Activated naive CD4-positive, alpha-beta T cell treated with anti-CD3 and anti-CD28 coated beads, Interleukin-2, amount 50 U/mL, for 24 hours (primary cell): ENCODE data around the gene SYDE1.
"Not testable (repeated sequence)": the region's sequence is repeated elsewhere in the genome, so short reads cannot be mapped to it uniquely, and the experiment has no call there.

Experiments
- H3K27ac Mint-ChIP-seq: one replicate; pipeline ENCODE4 v1.8.0; 2021; ENCODE audit warnings: mild to moderate bottlenecking, mixed read lengths
- H3K27me3 Mint-ChIP-seq: one replicate; pipeline ENCODE4 v1.8.0; 2021; ENCODE audit warnings: mixed read lengths
- H3K36me3 Mint-ChIP-seq: one replicate; pipeline ENCODE4 v1.8.0; 2021; ENCODE audit warnings: mixed read lengths
- H3K4me1 Mint-ChIP-seq: one replicate; pipeline ENCODE4 v1.8.0; 2021; ENCODE audit warnings: mixed read lengths
- H3K4me3 Mint-ChIP-seq: one replicate; pipeline ENCODE4 v1.8.0; 2021; ENCODE audit warnings: mild to moderate bottlenecking, mixed read lengths
- H3K9me3 Mint-ChIP-seq: one replicate; pipeline ENCODE4 v1.8.0; 2021; ENCODE audit warnings: mixed read lengths

The SYDE1 gene, protein sequence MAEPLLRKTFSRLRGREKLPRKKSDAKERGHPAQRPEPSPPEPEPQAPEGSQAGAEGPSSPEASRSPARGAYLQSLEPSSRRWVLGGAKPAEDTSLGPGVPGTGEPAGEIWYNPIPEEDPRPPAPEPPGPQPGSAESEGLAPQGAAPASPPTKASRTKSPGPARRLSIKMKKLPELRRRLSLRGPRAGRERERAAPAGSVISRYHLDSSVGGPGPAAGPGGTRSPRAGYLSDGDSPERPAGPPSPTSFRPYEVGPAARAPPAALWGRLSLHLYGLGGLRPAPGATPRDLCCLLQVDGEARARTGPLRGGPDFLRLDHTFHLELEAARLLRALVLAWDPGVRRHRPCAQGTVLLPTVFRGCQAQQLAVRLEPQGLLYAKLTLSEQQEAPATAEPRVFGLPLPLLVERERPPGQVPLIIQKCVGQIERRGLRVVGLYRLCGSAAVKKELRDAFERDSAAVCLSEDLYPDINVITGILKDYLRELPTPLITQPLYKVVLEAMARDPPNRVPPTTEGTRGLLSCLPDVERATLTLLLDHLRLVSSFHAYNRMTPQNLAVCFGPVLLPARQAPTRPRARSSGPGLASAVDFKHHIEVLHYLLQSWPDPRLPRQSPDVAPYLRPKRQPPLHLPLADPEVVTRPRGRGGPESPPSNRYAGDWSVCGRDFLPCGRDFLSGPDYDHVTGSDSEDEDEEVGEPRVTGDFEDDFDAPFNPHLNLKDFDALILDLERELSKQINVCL

DNA sequence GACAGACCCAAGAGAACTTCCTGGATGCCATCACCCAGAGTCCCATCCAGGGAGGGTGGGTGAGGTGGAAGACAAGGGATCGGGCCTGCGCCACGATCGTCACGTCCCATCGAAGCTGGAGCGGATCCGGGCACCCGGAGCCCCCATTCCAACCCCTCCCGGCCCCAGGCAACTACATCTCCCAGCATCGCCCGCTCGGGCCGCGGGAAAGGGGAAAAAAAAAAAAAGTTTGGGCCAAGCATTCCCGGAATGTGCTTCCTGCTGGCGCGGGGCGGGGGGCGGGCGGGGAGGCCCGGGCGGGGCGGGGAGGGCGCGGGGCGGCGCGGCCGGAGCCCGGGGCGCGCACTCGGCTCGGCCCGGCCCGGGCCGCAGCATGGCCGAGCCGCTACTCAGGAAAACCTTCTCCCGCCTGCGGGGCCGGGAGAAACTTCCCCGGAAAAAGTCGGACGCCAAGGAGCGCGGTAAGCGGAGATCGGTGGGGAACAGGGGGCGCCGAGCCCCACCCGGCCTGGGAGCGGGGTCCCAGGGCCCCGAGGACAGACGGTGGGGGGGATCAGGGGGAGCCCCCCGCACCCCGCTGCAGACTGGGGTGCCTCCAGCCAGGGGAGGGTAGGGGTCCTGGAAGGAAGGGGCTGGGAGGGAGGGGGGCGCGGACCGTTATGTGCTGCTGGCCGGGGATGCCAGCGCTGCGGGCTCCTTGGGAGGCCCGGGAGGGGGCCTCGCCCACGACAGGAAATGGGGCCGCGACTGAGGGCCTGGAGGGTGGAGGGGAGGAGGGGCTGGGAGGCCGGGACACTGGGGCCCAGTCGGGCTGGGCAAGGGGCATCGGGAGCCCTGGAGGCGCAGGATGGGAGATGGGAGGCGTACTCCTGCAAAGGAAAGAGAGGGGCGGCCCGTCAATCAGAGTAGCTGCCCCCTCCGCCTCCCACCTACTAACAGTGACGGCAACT is at the start of gene SYDE1:
Gene SYDE1 (plus strand): TSS at position 341 of the 950 bp plus-strand sequence. CDS start 33 bp downstream, at position 374.
- peaks cover 8% of the 10 kb centered on the region for H3K36me3 Mint-ChIP-seq
- peak within 1 kb of the TSS; percentile 87 for H3K4me3 Mint-ChIP-seq
- H3K27ac Mint-ChIP-seq, result peak within 1 kb of the TSS; percentile 23
- peaks cover 11% of the 10 kb centered on the region for H3K27me3 Mint-ChIP-seq
- H3K9me3 Mint-ChIP-seq, result no peaks in the 10 kb centered on the region
- peaks cover 20% of the 10 kb centered on the region for H3K4me1 Mint-ChIP-seq

DNA sequence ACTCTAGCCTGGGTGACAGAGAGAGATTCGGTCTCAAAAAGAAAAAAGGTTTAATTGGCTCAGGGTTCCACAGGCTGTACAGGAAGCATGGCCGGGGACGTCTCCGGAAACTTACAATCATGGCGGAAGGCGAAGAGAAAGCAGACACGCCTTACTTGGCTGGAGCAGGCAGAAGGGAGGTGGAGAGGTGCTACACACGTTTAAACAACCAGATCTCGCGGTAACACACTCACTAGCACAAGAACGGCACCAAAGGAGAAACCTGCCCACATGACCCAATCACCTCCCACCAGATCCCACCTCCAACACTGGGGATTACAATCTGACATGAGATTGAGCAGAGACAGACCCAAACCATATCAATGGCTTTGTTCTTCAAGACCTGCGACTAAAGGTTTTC is 45.2 kb upstream of the SYDE1 start:
- Mint-ChIP-seq H3K4me3 (no peak overlapping the region), H3K27ac (no peak overlapping the region), H3K36me3 (no peaks in the 10 kb centered on the region), H3K9me3 (peaks cover 6% of the 10 kb centered on the region), H3K4me1 (no peaks in the 10 kb centered on the region), H3K27me3 (peaks cover 24% of the 10 kb centered on the region)

DNA sequence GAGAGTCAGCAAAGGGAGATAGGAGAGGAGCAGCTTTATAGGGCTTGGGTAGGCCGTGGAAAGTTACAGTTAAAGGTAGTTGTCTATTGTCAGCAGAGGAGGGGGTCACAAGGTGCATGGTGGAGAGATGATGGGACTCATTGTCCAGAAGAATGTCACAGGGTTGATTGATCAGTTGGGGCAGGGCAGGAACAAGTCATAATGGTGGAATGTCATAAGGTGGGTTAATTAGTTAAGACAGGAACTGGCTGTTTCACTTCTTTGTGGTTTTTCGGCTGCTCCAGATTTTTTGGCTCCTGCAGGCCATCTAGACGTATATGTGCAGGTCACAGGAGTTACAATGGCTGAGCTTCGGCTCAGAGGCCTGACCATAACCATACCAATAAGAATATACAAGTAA is 36.8 kb upstream of the SYDE1 start:
- not testable (repeated sequence) for H3K27ac Mint-ChIP-seq, H3K27me3 Mint-ChIP-seq, H3K9me3 Mint-ChIP-seq, H3K4me3 Mint-ChIP-seq, H3K36me3 Mint-ChIP-seq, H3K4me1 Mint-ChIP-seq

DNA sequence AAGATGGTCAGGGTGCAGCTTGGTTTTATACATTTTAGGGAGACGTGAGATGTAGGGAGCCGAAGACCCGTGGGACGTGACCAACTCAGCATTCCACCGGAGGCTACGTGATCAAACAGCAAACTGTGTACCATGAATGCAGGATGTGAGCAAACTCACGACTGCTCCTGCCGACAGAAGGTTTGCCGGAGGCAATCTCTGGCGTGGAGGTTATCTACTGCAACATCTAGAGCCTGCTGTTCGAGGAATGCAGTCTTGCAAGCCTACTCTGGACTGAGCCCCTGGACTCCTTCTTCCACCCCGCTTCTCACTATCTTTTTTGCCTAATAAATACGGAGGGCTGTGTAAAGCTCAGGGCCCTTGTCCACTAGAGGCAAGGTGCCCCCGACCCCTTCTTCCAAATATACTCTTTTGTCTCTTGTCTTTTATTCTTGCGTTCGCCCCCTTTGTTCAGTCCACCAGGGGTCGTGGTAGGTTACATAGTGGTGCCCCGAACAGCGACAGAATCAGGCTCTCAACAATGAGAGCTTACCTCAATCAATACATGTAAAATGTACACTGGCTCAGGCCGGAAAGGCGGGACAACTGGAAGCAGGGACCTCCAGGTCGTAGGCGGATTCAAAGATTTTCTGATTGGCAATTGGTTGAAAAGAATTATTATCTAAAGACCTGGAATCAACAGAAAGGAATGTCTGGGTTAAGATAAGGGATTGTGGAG is 34.1 kb upstream of the SYDE1 start:
- H3K4me3 Mint-ChIP-seq, result no peak overlapping the region
- no peaks in the 10 kb centered on the region for H3K36me3 Mint-ChIP-seq
- H3K4me1 Mint-ChIP-seq, result no peaks in the 10 kb centered on the region
- H3K27ac Mint-ChIP-seq, result no peak overlapping the region
- no peaks in the 10 kb centered on the region for H3K9me3 Mint-ChIP-seq
- H3K27me3 Mint-ChIP-seq, result no peaks in the 10 kb centered on the region

DNA sequence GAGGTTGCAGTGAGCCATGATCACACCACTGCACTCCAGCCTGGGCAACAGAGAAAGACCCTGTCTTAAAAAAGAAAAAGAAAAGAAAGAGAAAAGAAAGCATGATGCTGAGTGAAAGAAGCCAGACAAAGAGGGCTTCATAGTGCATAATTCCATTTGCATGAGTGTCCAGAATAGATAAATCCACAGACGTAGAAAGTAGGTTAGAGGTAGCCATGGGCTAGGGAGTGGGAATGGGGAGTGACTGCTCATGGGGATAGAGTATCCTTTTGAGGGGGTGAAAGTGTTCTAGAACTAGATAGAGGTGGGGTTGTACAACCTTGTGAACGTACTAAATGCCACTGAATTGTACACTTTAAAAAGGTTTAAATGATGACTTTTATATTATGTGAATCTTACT is 32.8 kb upstream of the SYDE1 start:
- H3K27me3 Mint-ChIP-seq, result peaks cover 2% of the 10 kb centered on the region
- H3K4me1 Mint-ChIP-seq, result no peaks in the 10 kb centered on the region
- H3K9me3 Mint-ChIP-seq, result no peaks in the 10 kb centered on the region
- H3K36me3 Mint-ChIP-seq, result no peaks in the 10 kb centered on the region
- no peak overlapping the region for H3K4me3 Mint-ChIP-seq
- no peak overlapping the region for H3K27ac Mint-ChIP-seq

DNA sequence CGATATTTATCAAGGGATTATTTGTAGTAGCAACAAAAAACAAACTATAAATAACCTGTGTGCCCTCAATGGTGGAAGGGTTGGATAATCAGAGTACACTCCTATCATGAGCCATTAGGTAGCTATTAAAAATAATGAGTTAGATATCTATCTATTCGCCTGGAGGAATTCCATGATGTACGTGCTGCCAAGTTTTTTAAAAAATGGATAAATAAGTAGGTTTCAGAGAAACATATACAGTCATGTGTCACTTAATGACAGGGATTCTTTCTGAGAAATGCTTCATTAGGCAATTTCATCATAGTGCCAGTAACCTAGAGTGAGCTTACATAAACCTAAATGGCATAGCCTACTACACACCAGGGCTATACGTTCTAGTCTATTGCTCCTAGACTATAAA is 31.4 kb upstream of the SYDE1 start:
- H3K4me1 Mint-ChIP-seq, result no peaks in the 10 kb centered on the region
- H3K27ac Mint-ChIP-seq, result no peak overlapping the region
- no peaks in the 10 kb centered on the region for H3K36me3 Mint-ChIP-seq
- no peaks in the 10 kb centered on the region for H3K9me3 Mint-ChIP-seq
- peaks cover 2% of the 10 kb centered on the region for H3K27me3 Mint-ChIP-seq
- H3K4me3 Mint-ChIP-seq, result no peak overlapping the region

DNA sequence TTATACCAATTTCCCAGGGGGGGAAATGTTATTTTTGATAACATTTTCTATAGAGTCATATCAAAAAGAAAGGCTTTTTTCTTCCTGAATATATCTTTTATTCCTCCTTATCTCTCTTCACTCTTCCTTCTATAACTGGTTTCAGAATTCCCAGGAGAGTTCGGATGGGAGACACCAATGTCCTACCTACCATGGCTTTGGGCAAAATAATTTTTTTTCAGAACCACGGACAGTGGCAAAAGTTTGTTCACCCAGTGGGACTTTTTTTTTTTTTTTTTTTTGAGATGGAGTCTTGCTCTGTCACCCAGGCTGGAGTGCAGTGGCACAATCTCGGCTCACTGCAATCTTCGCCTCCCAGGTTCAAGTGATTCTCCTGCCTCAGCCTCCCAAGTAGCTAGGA is 27.2 kb upstream of the SYDE1 start:
- H3K27ac Mint-ChIP-seq, H3K4me3 Mint-ChIP-seq, H3K36me3 Mint-ChIP-seq, H3K4me1 Mint-ChIP-seq, H3K9me3 Mint-ChIP-seq: not testable (repeated sequence)
- peaks cover 14% of the 10 kb centered on the region for H3K27me3 Mint-ChIP-seq

DNA sequence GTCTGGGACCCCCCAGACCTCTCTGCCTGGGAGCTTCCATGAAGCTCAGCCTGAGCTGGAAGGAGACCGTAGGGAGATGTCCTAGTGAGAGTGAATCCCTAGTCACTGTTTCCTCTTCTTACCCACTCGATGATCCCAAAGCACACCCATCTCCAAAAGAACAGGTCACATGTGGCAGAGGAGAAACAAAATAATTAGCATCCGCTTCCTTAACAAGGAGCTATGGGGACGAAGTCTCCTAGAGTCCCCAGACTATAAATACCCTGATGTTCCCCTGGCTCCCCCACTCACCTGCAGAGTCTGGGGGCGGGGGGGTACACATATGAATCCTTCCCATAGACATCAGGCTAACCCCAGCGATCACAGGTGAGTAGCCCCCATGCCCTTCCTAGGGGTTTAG is 25.3 kb upstream of the SYDE1 start, which contains the start of gene OR1I1:
Gene OR1I1 (plus strand): TSS at position 301 of the 400 bp plus-strand sequence. CDS start 4,855 bp downstream, outside the sequence.
- Mint-ChIP-seq H3K4me1 (no peaks in the 10 kb centered on the region), H3K4me3 (no peak within 1 kb of the TSS), H3K9me3 (no peaks in the 10 kb centered on the region), H3K27ac (no peak within 1 kb of the TSS), H3K27me3 (peaks cover 19% of the 10 kb centered on the region), H3K36me3 (no peaks in the 10 kb centered on the region)

DNA sequence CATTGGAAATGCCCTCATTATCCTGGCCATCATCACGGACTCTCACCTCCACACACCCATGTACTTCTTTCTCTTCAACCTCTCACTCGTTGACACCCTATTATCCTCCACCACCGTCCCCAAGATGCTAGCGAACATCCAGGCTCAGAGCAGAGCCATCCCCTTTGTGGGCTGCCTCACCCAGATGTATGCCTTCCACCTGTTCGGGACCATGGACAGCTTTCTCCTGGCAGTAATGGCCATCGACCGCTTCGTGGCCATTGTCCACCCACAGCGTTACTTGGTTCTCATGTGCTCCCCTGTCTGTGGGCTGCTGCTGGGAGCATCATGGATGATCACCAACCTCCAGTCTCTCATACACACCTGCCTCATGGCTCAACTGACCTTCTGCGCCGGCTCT is 20.0 kb upstream of the SYDE1 start:
- Mint-ChIP-seq H3K4me1 (peaks cover 2% of the 10 kb centered on the region), H3K9me3 (no peaks in the 10 kb centered on the region), H3K4me3 (no peak overlapping the region), H3K27me3 (peaks cover 16% of the 10 kb centered on the region), H3K36me3 (no peaks in the 10 kb centered on the region), H3K27ac (no peak overlapping the region)

DNA sequence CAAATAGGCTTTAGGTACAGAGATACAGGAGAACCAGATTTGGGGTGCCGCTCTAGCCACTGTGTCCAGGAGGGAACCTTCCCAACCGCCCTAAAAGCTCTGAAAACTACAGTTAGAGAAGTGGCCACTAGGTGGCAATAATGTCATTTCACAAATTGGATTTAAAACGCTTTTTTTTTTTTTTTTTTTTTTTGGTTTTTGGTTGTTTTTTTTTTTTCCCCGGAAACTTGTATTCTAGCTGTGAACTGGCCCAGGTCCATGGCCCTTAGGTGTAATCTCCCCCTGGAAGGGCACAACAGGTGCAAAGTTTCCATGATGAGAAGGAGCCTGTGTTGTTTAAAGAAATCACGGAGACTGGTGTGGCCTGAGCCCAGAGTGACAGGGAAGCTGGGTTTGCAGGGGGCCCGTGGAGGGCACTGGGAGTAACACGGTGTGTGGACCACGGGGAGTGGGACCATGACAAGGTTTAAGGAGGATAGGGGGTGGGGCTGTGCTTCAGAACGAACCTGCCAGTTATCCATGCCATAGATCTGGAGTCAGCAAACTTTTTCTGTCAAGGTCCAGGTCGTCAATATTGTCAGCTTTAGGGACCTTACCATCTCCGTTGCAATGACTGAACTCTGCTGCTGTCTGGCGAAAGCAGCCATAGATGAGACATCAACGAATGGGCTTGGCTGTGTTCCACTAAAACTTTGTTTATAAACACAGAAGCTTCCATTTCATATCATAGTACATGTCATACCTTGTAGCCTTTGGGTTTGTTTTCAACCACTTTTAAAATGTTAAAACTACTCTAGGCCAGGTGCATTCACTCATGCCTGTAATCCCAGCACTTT is 15.1 kb upstream of the SYDE1 start:
- peaks cover 4% of the 10 kb centered on the region for H3K27me3 Mint-ChIP-seq
- no peaks in the 10 kb centered on the region for H3K9me3 Mint-ChIP-seq
- H3K27ac Mint-ChIP-seq, result no peak overlapping the region
- peaks cover 6% of the 10 kb centered on the region for H3K4me1 Mint-ChIP-seq
- H3K4me3 Mint-ChIP-seq, result no peak overlapping the region
- H3K36me3 Mint-ChIP-seq, result no peaks in the 10 kb centered on the region

DNA sequence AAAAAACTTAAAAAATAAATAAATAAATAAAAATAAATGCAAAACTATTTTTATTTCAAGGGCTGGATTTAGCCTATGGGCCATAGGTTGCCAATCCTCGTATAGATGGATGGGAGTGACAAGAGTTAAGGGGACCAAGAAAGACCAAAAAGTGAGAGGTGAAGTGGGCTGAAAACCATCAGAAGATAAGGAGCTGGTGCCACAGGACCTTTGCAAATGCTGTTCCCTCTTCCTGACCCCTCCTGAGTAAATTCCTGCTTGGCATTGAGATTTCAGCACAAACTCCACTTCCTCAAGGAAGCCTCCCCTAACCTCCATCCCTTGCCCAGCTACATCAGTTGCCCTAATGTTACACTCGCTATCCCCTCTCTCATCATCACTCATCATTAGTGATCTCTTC is 14.2 kb upstream of the SYDE1 start:
- peaks cover 6% of the 10 kb centered on the region for H3K4me1 Mint-ChIP-seq
- H3K27me3 Mint-ChIP-seq, result no peaks in the 10 kb centered on the region
- H3K36me3 Mint-ChIP-seq, result no peaks in the 10 kb centered on the region
- H3K27ac Mint-ChIP-seq, result no peak overlapping the region
- no peak overlapping the region for H3K4me3 Mint-ChIP-seq
- H3K9me3 Mint-ChIP-seq, result no peaks in the 10 kb centered on the region

DNA sequence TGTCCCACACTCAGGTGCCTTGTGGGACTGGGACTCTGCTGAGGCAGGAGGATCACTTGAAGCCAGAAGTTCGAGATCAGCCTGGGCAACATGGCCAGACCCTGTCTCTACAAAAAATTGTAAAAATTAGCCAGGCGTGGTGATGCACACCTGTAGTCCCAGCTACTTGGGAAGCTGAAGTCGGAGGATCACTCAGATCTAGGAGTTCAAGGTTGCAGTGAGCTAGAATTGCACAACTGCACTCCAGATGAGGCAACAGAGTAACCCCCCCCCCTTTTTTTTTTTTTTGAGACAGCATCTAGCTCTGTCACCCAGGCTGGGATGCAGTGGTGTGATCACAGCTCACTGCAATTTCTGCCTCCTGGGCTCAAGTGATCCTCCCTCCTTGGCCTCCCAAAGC is 11.0 kb upstream of the SYDE1 start:
- no peaks in the 10 kb centered on the region for H3K27me3 Mint-ChIP-seq
- H3K9me3 Mint-ChIP-seq, result no peaks in the 10 kb centered on the region
- H3K4me3 Mint-ChIP-seq, result no peak overlapping the region
- no peak overlapping the region for H3K27ac Mint-ChIP-seq
- peaks cover 6% of the 10 kb centered on the region for H3K4me1 Mint-ChIP-seq
- H3K36me3 Mint-ChIP-seq, result no peaks in the 10 kb centered on the region

DNA sequence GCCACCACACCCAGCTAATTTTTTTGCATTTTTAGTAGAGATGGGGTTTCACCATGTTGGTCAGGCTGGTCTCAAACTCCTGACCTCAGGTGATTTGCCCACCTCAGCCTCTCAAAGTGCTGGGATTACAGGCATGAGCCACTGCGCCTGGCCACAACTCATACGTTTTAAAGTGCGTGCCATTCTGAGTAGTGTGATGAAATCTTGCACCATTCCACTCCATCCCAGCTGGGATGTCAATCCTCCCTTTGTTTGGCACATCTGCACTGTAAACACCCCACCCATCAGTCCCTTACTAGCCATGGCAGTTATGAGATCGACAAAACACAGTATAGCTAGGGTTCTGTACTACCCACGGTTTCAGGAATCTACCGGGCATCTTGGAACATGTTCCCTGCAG is 9.2 kb upstream of the SYDE1 start:
- H3K9me3 Mint-ChIP-seq, H3K27ac Mint-ChIP-seq, H3K4me1 Mint-ChIP-seq, H3K27me3 Mint-ChIP-seq, H3K4me3 Mint-ChIP-seq, H3K36me3 Mint-ChIP-seq: not testable (repeated sequence)

DNA sequence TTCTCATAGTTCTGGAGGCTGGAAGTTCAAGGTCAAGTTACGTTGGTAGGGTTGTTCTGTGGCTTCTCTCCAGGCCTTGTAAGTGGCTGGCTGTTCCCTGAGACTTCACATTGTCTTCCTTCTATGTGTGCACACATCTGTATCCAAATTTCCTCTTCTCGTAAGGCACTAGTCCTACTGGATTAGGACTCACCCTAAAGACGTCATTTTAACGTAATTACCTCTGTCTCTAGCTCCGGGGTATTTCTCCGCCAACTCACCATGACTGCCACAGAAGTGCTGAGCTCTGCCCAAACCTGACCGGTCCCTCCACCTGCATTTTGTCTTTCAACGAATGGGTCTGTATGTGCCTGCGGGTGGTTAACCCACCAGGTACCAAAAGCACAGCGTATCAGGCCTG is 8.7 kb upstream of the SYDE1 start:
- Mint-ChIP-seq H3K27me3 (no peaks in the 10 kb centered on the region), H3K27ac (no peak overlapping the region), H3K36me3 (peaks cover 1% of the 10 kb centered on the region), H3K9me3 (no peaks in the 10 kb centered on the region), H3K4me1 (no peaks in the 10 kb centered on the region), H3K4me3 (no peak overlapping the region)
